ENCODE data around the gene CETP. TPM values are rescaled to one million over a fixed set of nuclear protein-coding genes. Genes with fewer than 3 reads are reported as not detected.

Gene CETP
- total and polyA plus RNA-seq, 2 of the 8 experiments (the other 6 are each of a cell fraction or from before 2014, with no cell fraction given): not detected

DNA sequence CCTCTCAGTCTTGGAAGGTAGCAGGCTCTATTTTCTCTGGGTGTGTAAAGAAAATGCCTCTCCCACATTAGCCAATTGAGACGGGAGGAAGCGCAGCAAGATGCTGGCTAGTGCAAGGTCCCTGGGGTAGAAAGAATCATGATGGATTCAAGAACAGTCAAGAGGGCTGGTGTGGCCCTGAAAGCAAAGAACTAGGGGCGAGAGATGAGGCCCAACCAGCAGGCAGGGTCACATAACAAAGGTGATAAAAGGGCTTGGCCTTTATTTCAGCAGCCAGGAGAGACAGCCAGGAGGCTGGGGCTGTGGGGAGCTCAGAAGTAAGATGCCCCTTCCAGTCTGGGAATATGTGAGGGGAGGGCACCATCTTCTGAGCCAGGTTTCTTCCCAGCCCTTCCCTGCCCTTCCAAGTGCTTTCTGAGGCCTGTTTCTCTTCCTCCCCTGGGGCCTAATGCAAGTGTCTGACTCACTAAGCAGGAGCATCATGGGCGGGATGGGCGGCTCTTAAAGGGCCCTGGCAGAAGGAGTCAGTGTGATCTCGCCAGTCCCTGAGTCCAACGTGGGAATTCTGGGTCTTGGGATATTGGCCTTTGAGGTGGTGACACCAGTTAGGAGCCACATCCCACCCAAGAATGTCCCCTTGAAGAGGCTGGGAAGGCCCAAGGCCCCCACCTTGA is 23.7 kb downstream of the CETP start (continued):
- TF ChIP-seq, protein P1, sequence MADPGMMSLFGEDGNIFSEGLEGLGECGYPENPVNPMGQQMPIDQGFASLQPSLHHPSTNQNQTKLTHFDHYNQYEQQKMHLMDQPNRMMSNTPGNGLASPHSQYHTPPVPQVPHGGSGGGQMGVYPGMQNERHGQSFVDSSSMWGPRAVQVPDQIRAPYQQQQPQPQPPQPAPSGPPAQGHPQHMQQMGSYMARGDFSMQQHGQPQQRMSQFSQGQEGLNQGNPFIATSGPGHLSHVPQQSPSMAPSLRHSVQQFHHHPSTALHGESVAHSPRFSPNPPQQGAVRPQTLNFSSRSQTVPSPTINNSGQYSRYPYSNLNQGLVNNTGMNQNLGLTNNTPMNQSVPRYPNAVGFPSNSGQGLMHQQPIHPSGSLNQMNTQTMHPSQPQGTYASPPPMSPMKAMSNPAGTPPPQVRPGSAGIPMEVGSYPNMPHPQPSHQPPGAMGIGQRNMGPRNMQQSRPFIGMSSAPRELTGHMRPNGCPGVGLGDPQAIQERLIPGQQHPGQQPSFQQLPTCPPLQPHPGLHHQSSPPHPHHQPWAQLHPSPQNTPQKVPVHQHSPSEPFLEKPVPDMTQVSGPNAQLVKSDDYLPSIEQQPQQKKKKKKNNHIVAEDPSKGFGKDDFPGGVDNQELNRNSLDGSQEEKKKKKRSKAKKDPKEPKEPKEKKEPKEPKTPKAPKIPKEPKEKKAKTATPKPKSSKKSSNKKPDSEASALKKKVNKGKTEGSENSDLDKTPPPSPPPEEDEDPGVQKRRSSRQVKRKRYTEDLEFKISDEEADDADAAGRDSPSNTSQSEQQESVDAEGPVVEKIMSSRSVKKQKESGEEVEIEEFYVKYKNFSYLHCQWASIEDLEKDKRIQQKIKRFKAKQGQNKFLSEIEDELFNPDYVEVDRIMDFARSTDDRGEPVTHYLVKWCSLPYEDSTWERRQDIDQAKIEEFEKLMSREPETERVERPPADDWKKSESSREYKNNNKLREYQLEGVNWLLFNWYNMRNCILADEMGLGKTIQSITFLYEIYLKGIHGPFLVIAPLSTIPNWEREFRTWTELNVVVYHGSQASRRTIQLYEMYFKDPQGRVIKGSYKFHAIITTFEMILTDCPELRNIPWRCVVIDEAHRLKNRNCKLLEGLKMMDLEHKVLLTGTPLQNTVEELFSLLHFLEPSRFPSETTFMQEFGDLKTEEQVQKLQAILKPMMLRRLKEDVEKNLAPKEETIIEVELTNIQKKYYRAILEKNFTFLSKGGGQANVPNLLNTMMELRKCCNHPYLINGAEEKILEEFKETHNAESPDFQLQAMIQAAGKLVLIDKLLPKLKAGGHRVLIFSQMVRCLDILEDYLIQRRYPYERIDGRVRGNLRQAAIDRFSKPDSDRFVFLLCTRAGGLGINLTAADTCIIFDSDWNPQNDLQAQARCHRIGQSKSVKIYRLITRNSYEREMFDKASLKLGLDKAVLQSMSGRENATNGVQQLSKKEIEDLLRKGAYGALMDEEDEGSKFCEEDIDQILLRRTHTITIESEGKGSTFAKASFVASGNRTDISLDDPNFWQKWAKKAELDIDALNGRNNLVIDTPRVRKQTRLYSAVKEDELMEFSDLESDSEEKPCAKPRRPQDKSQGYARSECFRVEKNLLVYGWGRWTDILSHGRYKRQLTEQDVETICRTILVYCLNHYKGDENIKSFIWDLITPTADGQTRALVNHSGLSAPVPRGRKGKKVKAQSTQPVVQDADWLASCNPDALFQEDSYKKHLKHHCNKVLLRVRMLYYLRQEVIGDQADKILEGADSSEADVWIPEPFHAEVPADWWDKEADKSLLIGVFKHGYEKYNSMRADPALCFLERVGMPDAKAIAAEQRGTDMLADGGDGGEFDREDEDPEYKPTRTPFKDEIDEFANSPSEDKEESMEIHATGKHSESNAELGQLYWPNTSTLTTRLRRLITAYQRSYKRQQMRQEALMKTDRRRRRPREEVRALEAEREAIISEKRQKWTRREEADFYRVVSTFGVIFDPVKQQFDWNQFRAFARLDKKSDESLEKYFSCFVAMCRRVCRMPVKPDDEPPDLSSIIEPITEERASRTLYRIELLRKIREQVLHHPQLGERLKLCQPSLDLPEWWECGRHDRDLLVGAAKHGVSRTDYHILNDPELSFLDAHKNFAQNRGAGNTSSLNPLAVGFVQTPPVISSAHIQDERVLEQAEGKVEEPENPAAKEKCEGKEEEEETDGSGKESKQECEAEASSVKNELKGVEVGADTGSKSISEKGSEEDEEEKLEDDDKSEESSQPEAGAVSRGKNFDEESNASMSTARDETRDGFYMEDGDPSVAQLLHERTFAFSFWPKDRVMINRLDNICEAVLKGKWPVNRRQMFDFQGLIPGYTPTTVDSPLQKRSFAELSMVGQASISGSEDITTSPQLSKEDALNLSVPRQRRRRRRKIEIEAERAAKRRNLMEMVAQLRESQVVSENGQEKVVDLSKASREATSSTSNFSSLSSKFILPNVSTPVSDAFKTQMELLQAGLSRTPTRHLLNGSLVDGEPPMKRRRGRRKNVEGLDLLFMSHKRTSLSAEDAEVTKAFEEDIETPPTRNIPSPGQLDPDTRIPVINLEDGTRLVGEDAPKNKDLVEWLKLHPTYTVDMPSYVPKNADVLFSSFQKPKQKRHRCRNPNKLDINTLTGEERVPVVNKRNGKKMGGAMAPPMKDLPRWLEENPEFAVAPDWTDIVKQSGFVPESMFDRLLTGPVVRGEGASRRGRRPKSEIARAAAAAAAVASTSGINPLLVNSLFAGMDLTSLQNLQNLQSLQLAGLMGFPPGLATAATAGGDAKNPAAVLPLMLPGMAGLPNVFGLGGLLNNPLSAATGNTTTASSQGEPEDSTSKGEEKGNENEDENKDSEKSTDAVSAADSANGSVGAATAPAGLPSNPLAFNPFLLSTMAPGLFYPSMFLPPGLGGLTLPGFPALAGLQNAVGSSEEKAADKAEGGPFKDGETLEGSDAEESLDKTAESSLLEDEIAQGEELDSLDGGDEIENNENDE (IDR thresholded peaks at IDR 0.05; ENCODE audit: insufficient replicate concordance, low read length): no peak
- TF ChIP-seq HDAC2 (IDR thresholded peaks at IDR 0.05; ENCODE audit: borderline replicate concordance in 1 of 2, low read depth in 2 of 2, low read length in 2 of 2): no peak
- TF ChIP-seq RNF2 (IDR thresholded peaks at IDR 0.05; ENCODE audit: borderline replicate concordance, low read depth, low read length, missing control alignments, poor library complexity, severe bottlenecking): no peak
- no peak for TF ChIP-seq CEBPB (IDR thresholded peaks at IDR 0.05; ENCODE audit: low read depth, low read length)
- TF ChIP-seq SIX5 (IDR thresholded peaks at IDR 0.05; ENCODE audit: low read depth, low read length): no peak
- TF ChIP-seq FOSL1 (IDR thresholded peaks at IDR 0.05; ENCODE audit: insufficient read depth, low read depth, low read length): no peak
